HAP-1 (cell line): ENCODE results near the gene PRF1.

ENCODE experiments used
- DNase-seq, 2 experiments: peaks; one replicate each; pipeline ENCODE4 v3.0.0-alpha.2; 2016 to 2020; ENCODE audit warnings: low spot score in 2 of 2
- H3K27me3 ChIP-seq: fragments of 250-450 bp; sonication (Bioruptor Pico); 2 replicates; pipeline ENCODE4 v1.5.1; 2020; ENCODE audit warnings: low read depth, mild to moderate bottlenecking, moderate library complexity
- H3K36me3 ChIP-seq: fragments of 250-450 bp; sonication (Bioruptor Pico); replicated peaks from 2 replicates; pipeline ENCODE4 v1.5.1; 2020; ENCODE audit warnings: mild to moderate bottlenecking
- H3K4me1 ChIP-seq: fragments of 250-450 bp; sonication (Bioruptor Pico); 2 replicates; pipeline ENCODE4 v1.5.1; 2020; ENCODE audit warnings: mild to moderate bottlenecking
- H3K4me3 ChIP-seq: fragments of 250-450 bp; sonication (Bioruptor Pico); 2 replicates; pipeline ENCODE4 v1.5.1; 2020; ENCODE audit warnings: mild to moderate bottlenecking, moderate library complexity
- H3K9me3 ChIP-seq: fragments of 250-450 bp; sonication (Bioruptor Pico); 2 replicates; pipeline ENCODE4 v1.5.1; 2020; ENCODE audit warnings: mild to moderate bottlenecking, moderate library complexity
- in situ Hi-C: fragments of 300-500 bp; cut with MboI; formaldehyde crosslinking; loops from 3 replicates; pipeline ENCODE4 v1.14.3; 2020; ENCODE audit warnings: low sequenced_read_pairs, inconsistent platforms, mixed read lengths

Gene PRF1

DNA sequence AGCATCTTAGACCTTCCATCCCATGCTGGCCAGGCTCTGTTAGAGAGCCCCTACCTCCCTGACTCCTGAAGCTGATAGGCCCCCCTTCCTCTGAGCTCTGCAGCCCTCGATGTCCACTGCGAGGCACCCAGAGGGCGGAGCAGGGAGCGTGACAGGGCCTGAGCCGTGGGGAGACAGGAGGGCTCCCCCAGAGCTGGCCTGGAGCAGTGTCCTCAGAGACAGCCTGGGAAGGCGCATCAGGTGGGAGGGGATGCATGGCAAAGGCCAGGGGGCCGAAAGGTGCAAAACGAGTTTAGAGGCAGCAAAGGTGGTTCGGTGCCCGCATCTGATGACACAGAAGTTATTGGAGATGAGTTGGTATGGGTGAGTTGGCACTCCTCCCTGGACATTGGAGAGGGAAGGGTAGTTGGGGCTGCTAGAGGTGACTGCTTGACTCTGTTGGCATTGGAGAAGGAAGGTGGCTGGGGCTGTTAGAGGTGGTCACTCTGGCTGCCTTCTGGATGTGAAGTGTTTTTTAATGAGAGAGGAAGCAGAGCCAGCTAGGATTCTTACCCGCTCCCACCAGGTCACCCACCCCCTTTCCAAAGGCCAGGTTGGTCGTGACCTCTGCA is 53.1 kb downstream of the PRF1 start:
- in situ Hi-C loops = loop anchor here (10.0 kb wide), 1 partner anchor 215 kb away; no protein-coding TSS in a partner anchor
- no peak overlapping the region for H3K4me3 ChIP-seq
- no peaks in the 10 kb centered on the region for H3K27me3 ChIP-seq
- H3K36me3 ChIP-seq = peaks cover 13% of the 10 kb centered on the region
- no peaks in the 10 kb centered on the region for H3K4me1 ChIP-seq
- DNase-seq = no peak
- no peaks in the 10 kb centered on the region for H3K9me3 ChIP-seq
